WERI-Rb-1 (cell line): ENCODE data around the gene UGT1A8.
"Not testable (repeated sequence)": the region's sequence is repeated elsewhere in the genome, so short reads cannot be mapped to it uniquely, and the experiment has no call there.

ENCODE experiments used
- DNase-seq: peaks from one replicate; pipeline ENCODE4 v3.0.0-alpha.2; 2020
- H3K27ac ChIP-seq: fragments of 250-450 bp; sonication (Bioruptor Pico); 2 replicates; pipeline ENCODE4 v1.5.1; 2020; ENCODE audit warnings: mild to moderate bottlenecking, moderate library complexity
- H3K27me3 ChIP-seq: fragments of 250-450 bp; sonication (Bioruptor Pico); 2 replicates; pipeline ENCODE4 v1.5.1; 2021; ENCODE audit warnings: mild to moderate bottlenecking, low read depth, moderate library complexity; ENCODE audit not compliant: insufficient read depth, severe bottlenecking
- H3K36me3 ChIP-seq: fragments of 250-450 bp; sonication (Bioruptor Pico); 2 replicates; pipeline ENCODE4 v1.5.1; 2020; ENCODE audit warnings: mild to moderate bottlenecking, moderate library complexity
- H3K4me3 ChIP-seq: 2 replicates; pipeline ENCODE4 v1.5.1; 2011; ENCODE audit warnings: low read depth, mild to moderate bottlenecking, control low read depth, low read length
- H3K9me3 ChIP-seq: fragments of 250-450 bp; sonication (Bioruptor Pico); 2 replicates; pipeline ENCODE4 v1.5.1; 2021; ENCODE audit warnings: mild to moderate bottlenecking, moderate library complexity; ENCODE audit not compliant: severe bottlenecking
- TF ChIP-seq, protein P1 (sequence below): IDR thresholded peaks from 2 replicates; pipeline ENCODE4 v1.5.1; 2011; ENCODE audit warnings: low read depth, mild to moderate bottlenecking, control low read depth, inconsistent platforms, low read length

Gene UGT1A8

DNA sequence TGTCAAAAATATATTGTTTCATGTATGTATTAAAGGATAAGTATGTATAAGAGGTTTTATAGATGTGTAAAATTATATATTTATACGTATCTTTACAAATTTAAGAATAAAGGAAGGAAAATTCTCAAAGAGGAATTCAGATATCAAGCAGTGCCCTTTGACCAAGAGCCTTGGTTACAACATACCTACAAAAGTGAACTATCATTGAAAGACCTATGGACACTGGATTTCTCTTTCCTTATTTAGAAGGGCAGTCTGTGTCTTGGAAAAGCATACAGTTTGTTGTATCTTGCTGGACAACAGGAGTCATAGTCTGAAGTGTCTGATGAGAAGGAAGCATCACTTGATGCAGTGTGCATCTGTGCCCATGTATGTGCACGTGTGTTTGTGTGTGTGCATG lies 29.0 kb upstream of the UGT1A8 start:
- TF ChIP-seq, protein P1, sequence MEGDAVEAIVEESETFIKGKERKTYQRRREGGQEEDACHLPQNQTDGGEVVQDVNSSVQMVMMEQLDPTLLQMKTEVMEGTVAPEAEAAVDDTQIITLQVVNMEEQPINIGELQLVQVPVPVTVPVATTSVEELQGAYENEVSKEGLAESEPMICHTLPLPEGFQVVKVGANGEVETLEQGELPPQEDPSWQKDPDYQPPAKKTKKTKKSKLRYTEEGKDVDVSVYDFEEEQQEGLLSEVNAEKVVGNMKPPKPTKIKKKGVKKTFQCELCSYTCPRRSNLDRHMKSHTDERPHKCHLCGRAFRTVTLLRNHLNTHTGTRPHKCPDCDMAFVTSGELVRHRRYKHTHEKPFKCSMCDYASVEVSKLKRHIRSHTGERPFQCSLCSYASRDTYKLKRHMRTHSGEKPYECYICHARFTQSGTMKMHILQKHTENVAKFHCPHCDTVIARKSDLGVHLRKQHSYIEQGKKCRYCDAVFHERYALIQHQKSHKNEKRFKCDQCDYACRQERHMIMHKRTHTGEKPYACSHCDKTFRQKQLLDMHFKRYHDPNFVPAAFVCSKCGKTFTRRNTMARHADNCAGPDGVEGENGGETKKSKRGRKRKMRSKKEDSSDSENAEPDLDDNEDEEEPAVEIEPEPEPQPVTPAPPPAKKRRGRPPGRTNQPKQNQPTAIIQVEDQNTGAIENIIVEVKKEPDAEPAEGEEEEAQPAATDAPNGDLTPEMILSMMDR: no peak
- no peak for DNase-seq
- no peaks in the 10 kb centered on the region for H3K27me3 ChIP-seq

DNA sequence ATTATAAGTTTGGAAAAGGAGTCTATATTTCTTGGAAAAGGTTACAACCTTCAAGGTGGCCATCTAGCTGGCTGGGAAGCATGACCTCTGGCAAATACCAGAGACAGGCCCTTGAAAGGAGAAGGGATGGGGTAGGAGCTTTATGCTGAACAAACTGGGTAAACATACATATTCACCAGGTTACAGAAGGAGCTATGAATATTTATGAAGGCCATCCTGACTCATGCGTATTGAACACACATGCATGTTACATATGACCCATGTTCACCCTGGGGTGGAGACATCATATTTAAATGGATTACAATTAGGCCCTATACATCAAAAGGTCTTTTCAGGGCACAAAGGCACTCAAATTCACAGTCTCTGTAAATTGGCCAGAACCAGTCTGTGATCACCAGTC lies 24.7 kb upstream of the UGT1A8 start:
- H3K4me3 ChIP-seq, DNase-seq, H3K27me3 ChIP-seq, H3K36me3 ChIP-seq, H3K27ac ChIP-seq, H3K9me3 ChIP-seq: not testable (repeated sequence)

More for the DNA sequence above, 29.0 kb upstream of the UGT1A8 start:
- Histone ChIP-seq H3K27ac (no peak overlapping the region), H3K36me3 (no peaks in the 10 kb centered on the region), H3K9me3 (no peaks in the 10 kb centered on the region), H3K4me3 (no peak overlapping the region)

DNA sequence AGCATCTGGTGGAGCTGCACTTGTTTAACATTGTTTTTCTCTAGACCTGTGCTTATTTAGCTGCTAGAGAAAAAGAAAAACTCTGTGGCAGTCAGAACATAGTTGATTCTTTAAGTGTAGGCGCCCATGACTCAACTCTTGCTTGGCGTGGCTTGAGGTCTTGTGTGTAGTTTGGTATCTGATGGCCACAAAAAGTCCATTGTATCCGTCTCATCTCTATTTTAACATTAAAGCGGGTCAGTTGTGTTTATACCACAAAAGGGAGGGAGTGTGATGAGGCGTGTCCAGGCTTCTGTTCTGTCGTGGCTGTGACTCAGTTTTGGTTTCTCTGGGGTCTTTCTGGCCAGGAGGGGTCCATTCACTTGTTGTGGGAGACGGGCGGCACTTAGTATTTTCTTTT lies 24.2 kb upstream of the UGT1A8 start:
- DNase-seq: no peak
- TF ChIP-seq, protein P1: no peak
- H3K36me3 ChIP-seq: no peaks in the 10 kb centered on the region
- no peaks in the 10 kb centered on the region for H3K9me3 ChIP-seq
- H3K27me3 ChIP-seq: no peaks in the 10 kb centered on the region
- no peak overlapping the region for H3K27ac ChIP-seq
- H3K4me3 ChIP-seq: no peak overlapping the region

DNA sequence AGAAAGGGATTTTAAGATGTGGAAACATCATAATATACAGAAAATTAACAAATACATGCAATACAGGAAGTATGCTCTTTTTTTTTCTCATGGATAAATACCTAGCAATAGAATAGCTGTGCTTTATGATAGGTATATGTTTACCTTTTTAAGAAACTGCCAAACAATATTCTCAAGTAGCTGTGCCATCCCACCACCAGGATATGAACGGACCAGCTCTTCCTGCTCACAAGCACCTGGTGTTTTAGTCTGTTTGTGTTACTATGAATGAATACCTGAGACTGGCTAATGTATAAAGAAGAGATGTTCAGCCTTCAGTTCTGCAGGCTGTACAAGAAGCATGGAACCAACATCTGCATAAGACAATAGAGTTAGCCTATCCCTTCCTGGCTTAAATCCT lies 19.9 kb upstream of the UGT1A8 start:
- Histone ChIP-seq H3K27me3 (no peaks in the 10 kb centered on the region), H3K27ac (no peak overlapping the region), H3K9me3 (no peaks in the 10 kb centered on the region), H3K4me3 (no peak overlapping the region), H3K36me3 (no peaks in the 10 kb centered on the region)
- DNase-seq: no peak
- TF ChIP-seq, protein P1: no peak

DNA sequence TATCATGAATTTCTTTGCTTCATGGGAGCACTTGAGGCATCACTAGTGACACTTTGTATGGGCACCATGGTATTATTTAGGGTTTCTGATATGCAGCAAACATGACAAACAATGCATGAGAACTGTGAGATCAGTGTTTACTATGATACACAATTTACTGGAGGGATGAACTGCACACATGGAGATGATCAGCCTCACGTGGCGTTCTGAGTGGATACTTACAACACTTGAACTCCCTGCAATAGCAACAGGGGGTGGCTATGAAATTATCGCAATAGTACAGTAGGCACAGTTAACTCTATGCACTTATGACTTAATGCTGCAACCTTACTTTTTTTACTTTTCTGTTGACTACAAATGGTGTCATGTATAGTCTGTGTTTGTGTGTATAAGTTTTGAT lies 18.5 kb upstream of the UGT1A8 start:
- no peak for DNase-seq
- TF ChIP-seq, protein P1: no peak
- no peak overlapping the region for H3K4me3 ChIP-seq
- no peaks in the 10 kb centered on the region for H3K27me3 ChIP-seq
- H3K27ac ChIP-seq: no peak overlapping the region
- no peaks in the 10 kb centered on the region for H3K36me3 ChIP-seq
- H3K9me3 ChIP-seq: no peaks in the 10 kb centered on the region

DNA sequence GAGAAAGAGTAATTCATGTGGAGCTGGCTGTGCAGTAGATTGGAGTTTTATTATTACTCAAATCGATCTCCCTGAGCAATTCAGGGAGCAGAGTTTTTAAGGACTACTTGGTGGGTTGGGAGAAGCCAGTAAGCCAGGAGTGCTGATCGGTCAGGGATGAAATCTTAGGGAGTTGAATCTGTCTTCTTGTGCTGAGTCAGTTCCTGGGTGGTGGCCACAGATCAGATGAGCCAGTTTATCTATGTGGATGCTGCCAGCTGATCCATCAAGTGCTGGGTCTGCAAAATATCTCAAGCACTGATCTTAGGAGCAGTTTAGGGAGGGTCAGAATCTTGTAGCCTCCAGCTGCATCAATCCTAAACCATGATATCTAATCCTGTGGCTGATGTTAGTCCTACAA lies 17.0 kb upstream of the UGT1A8 start:
- Histone ChIP-seq H3K9me3 (no peaks in the 10 kb centered on the region), H3K4me3 (no peak overlapping the region), H3K36me3 (no peaks in the 10 kb centered on the region), H3K27me3 (no peaks in the 10 kb centered on the region), H3K27ac (no peak overlapping the region)
- TF ChIP-seq, protein P1: no peak
- DNase-seq: no peak

DNA sequence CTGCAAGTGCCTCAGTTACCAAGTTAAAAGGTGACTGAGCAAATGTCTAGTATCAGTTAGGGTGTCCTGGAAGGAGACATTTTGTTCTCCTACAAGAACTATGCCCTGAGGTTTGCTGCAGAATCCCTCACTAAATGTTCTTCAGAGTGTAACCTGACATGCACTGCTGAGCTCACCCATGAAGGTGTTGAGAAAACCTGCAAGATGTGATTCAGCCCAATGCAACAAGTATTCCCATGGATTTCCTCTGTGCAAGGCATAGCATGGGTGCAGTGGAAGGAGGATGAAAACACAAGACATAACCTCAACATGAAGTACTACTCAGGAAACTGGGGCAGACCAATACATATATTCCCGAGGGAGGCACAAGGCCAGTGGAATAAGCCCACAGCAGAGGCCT lies 15.4 kb upstream of the UGT1A8 start:
- TF ChIP-seq, protein P1: no peak
- H3K27me3 ChIP-seq: no peaks in the 10 kb centered on the region
- no peaks in the 10 kb centered on the region for H3K36me3 ChIP-seq
- no peak overlapping the region for H3K4me3 ChIP-seq
- H3K27ac ChIP-seq: no peak overlapping the region
- no peaks in the 10 kb centered on the region for H3K9me3 ChIP-seq
- DNase-seq: no peak
